Posterior vena cava (tissue), 2 donors: ENCODE measurements around the gene BARX1. TPM values are rescaled to one million over a fixed set of nuclear protein-coding genes. Genes with fewer than 3 reads are reported as not detected.
"Not testable (repeated sequence)": the region's sequence is repeated elsewhere in the genome, so short reads cannot be mapped to it uniquely, and the experiment has no call there.

Experiments used
- DNase-seq: peaks from one replicate; pipeline ENCODE4 v3.0.0-alpha.2; 2020; ENCODE audit warnings: low spot score
- intact Hi-C, 2 donors: fragments of 100-400 bp; cut with DNase I; formaldehyde crosslinking; loops; one replicate each; pipeline versions ENCODE4 v1.14.1 to v1.14.2; 2022 to 2023
- total RNA-seq, 2 donors: library from RNA; stranded (reverse); fragmentation: NEBNext Ultra II Directional; extraction: Animal tissue kit (Norgen Biotek cat#: 25700); gene quantifications; one replicate each; pipeline ENCODE4 v1.2.1, GENCODE V29; 2021
- donor health status: DM: yes; HTN: yes; CAD: no.
- donor health status: DM: yes; HTN: yes; CAD: no.

The BARX1 gene
- total RNA-seq, 2 donors from 2014 or later: not detected

DNA sequence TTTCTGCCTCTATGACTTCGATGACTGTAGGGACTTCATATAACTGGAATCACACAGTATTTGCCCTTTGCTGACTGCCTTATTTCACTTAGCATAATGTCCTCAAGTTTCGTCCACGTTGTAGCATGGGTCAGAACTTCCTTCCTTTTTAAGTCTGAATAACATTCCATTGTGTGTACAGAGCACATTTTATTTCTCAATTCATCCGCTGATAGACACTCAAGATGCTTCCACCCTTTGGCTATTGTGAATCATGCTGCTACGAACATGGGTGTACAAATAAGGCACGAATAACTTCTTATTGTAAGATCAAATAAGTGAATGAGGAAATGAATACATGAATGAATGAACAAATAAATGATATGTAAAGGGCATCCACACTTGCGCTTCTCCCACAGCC lies 13.0 kb downstream of the BARX1 start:
- intact Hi-C loops: no loop called here
- no peak for DNase-seq

DNA sequence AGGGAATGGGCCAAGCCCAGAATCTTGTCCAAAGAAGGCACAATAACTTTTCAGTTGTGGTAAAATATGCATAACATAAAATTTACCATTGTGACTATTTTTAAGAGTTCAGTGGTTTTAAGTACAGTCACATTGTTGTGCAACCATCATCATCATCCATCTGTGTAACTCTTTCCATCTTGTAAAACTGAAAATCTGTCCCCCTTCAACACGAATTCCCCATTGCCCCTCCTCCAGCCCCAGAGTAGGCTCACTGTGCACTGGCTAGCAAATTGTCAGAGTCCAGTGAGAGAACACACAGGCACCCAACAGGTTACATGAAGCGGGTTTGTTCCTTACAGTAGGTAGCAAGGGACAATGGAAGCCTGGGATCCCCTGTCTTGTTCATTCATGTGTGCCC lies 13.7 kb downstream of the BARX1 start:
- no peak for DNase-seq
- intact Hi-C loops: no loop called here

DNA sequence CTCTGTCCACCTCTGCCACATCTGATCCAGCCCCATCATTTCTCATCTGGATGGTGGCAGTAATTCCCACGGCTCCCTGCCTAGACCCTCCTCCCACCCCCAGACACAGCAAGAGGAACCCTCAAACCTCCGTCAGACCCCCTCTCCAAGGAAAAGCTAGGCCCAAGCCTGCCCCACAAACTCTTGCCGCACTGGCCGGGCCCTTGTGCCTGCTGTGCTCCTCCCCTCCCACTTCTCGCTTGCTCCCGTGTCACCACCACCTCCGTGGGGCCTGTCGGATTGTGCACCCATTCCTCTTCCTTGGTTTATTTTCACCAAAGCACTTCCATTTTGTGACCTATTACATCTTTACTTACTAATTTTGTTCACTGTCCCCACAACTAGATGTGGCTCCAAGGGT lies 14.2 kb downstream of the BARX1 start:
- intact Hi-C loops: no loop called here
- DNase-seq: no peak

DNA sequence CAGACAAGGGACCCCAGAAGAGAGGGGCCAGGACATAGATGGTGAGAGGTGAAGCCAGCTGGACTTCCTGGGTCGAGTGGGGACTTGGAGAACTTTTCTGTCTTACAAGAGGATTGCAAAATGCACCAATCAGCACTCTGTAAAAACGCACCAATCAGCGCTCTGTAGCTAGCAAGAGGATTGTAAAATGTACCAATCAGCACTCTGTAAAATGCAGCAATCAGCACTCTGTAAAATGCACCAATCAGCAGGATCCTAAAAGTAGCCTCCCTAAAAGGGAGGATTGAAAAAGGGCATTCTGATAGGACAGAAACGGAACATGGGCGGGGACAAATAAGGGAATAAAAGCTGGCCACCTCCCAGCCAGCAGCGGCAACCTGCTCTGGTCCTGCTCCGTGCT lies 15.6 kb downstream of the BARX1 start:
- intact Hi-C loops, DNase-seq: not testable (repeated sequence)

DNA sequence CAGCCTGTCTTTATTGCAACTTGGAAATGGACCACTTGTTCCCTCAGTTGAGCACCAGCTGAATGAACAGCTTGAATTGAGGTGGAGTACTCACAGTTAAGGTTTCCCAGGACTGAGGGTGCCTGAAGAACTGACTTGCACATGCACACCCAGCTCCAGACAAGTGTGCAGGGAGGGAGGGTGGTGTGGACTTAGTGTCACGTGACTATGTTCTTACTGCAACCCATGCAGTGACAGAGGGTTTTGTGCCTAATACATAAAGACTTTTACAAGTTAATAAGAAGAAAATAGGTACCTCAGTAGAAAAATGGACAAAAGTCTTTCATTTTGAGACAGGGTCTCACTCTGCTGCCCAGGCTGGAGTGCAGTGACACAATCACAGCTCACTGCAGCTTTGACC lies 18.0 kb downstream of the BARX1 start:
- intact Hi-C loops: no loop called here
- no peak for DNase-seq

DNA sequence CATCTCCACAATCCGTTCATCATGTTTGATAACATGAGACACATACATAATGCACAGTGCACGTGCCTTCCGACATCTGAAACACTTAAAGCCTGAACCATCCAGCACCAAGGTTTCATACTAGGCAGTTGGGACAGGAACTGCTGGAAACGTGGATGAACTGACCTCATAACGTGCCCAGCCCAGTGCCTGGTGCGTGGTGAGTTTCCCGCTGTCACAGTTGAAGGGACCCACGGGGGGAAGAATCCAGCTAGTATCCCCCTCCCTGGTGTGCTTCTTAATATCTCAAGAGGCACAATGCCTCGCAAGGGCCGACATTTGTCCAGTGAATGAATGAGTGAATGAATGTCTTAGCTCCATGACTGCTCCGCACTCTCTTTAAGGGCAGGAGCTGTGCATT lies 23.2 kb downstream of the BARX1 start:
- intact Hi-C loops: no loop called here
- no peak for DNase-seq

DNA sequence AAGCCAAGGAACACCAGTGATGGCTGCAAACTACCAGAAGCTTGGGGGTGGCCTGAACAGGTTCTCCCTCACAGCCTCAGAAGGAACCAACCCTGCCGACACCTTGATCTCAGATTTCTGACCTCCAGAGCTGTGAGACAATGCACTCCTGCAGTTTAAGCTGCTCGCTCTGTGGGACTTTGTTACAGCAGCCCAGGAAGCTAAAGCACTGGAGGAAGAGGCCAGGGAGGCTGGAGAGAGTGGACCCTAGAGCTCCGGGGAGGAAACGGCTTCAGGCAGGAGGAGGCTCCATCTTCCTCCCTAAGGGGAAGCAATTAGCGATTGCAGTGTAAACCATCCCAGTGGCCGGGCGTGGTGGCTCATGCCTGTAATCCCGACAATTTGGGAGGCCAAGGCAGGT lies 25.1 kb downstream of the BARX1 start:
- no peak for DNase-seq
- intact Hi-C loops: no loop called here

DNA sequence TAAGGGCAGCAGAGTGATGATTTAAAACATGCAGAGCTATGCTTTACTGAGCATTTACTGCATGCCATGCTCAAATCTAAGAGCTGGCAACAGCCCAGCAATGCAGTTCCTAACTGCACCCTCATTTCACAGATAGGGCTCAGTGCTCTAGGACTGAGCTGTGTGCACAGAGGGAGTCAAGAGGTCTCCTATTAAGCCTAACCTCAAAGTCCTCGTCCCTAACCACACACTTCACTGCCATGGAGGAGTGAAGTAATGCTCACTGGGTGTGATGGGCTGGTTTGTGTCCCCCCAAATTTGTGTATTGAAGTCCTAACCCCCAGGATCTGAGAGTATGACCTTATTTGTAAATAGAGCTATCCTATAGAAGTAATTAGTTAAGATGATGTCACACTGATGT lies 25.9 kb downstream of the BARX1 start:
- DNase-seq: no peak
- intact Hi-C loops: no loop called here

DNA sequence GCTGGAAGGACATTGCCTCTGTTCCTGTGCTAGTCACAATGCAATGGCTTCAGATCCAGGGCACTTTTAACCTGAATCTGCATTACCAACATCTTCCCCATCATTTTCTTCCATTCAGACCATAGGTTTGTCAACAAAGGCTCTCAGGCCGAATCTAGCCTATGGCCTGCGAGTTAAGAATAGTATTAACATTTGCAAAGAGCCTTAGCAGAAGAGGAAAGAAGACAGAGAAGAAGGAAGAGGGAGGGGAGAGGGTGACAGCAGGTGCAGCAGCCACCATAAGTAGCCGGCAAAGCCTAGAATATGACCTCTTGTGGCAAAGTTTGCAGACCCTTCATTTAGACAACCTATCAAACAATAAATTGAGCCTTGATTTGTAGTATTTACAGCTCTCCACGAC lies 32.6 kb downstream of the BARX1 start:
- intact Hi-C loops: no loop called here
- no peak for DNase-seq

DNA sequence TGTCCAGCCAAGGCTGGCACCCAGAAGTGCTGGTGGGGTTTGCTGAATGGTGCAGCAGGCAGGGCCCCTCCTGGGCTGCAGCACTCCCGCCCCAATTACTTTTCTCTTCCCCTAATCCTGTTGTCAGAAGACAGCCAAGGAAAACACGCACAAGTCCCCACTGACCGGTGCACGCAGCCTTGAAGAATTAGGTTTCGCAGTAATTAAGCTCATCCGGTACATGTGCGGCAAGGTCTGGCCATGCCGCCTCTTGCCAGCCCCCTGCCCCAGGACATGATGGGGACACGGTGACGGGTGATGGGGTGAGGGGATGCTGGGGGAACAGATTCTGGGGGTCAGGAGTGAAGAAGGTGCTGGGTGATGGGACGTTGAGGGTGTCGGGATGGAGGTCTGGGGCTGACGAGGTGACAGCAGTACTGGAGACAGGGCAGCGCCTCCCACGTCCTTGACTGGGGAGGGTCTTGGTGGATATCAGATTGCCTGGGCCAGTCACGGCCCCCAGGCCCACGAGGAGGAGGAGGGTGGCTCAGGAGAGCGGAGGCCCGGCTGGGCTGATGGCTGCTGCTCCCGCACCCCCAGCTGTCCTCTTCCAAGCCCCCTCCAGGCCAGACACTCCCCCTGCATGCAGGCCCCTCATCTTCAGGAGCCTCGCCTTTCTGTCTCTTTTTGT lies 34.9 kb downstream of the BARX1 start:
- intact Hi-C loops: no loop called here
- DNase-seq: no peak

DNA sequence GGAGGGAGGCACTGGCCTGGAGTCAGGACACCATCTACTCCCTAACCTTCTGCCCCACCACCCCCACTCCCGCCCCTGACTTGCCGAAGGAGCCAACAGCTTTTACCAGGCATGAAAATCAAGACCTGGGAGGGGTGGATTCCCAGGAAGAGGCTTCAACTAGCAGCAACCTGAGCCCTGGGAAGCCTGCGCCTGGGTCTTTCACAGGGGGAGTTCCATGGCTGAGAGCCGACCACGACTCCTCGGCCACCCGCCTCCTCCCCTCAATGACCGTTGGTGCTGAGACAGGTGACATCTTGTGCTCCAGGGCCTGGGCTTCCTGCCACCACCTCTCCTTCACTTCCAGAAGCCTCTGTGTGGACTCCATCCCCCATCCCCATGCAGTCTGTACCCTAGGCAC lies 37.1 kb downstream of the BARX1 start:
- no peak for DNase-seq
- intact Hi-C loops: no loop called here

DNA sequence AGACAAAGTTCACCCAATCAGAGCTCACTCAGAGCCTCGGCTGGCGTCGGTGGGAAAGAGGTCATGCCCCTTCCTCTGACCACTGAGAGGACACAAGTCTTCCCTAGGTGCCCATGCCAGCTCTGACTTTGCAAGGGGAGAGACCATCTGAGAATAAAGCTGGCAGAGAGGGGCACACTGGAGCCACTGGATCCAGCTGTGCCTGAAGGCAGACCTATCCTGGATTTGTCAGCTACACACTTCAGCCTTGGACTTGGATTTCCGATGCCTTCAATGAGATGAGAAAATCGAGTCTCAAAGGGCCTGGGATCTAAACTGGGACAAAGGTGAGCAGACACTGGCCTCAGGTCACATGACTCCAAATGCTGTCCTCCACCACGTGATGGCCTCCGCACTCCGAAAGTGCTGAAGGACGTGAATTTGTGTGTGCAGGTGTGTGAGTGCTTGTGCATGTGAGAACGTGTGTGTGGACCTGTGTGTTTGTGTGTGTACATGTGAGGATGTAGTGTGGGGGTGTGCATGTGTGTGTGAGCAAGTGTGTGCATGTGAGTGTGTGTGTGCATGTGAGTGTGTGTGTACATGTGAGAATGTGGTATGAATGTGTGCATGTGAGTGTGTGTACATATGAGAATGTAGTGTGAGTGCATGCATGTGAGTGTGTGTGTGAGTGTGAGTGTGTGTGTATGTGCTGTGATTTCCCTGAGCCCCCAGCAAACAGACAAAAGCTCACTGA lies 37.9 kb downstream of the BARX1 start:
- DNase-seq: no peak
- intact Hi-C loops: no loop called here

DNA sequence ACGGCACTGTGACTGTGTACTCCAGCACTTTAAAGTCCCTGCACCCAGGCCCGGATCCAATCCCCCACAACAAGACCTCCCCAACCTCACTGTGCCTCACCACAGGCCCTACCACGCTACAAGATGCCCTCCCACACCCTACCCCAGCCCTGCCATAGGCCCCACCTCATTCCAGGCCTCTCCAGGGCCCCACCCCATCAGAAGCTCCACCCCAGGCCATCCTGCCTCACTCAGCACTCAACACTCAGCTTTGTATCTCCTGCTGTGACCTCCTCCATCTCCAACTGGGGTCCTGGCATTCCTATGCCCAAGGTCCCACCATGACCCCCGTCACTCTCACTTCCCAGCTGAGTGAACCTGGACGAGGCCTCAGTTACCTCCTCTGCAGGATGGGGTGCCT lies 38.8 kb downstream of the BARX1 start:
- no peak for DNase-seq
- intact Hi-C loops: no loop called here

DNA sequence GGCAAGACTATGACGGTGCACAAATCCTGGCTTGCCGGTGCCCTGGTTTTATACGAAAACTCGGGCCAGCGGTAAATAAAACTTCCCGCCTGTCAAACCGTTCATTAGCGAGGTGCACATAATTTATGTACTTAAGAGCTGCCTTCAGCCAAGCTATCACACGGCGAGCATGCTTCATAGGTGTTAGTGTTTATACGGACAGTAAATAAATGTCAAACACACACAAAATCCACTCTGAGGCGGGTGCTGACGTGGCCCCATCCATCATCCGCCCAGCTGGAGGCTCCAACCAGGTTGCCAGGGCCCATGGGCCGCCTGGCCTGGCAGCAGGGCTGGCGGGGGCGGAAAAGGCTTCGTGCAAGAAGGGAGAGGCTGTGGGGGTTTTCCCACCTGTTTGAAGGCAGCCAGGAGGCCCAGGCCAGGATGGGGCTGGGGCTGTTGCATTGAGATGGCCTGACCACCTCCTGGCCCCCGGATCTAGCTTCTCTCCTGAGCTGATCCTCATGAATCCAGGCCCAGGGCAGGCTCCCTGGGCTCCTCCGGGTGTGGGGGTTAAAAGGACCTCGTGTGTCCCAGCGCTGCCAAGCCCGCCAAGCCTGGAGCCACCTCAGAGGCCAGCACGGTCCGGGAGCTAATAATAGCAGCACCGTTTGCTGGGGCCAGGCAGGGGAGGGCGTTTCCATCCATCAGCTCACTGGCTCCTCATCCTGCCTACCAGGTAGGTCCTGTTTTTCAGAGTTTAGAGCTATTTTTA lies 43.2 kb downstream of the BARX1 start:
- no peak for DNase-seq
- intact Hi-C loops: no loop called here

DNA sequence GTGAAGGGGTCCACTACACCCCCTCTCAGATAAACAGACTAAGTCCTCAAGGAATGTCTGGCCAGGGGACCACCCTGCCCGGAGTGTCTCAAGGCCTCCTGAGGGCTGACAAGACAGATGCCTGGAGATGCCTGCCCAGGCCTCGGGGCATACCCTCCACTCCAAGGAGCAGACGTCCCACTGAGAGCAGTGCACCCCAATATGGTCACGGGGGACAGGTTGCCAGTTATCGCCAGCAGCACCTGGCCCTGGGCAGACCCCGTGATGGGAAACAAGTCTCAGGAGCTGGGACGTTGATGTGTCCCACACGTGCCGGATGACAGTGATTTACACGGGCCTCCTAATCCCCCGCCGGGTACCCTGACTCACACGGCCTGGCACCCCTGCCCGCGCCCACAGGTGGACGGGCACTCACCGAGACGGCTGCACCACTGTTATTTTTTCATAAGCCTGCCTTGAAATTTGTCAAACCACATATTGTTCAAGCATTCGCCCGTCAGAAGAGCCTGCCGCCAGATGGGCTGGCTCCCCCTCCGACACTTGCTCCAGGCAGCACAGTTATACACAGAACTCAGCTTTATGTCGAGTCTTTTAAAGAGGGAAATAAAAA lies 43.9 kb downstream of the BARX1 start:
- intact Hi-C loops: no loop called here
- DNase-seq: no peak

DNA sequence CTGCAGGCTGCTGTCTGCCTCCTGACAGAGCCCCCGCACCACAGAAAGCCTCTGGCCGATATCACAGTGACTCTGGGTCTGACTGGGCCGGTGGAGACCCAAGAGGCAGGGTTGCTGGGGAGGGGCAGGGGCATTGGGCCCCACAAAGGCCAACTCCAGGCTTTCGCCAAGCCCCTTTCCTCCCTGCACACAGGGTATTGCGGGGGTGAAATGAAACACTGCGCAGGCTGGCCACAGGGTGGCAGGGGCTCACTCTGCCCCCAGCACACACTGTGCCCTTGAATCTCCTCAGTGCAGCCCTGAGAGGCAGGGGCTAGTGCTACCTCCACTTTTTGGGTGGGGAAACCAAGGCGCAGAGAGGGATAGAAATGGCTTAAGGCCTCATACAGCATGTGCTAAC lies 44.6 kb downstream of the BARX1 start:
- DNase-seq: no peak
- intact Hi-C loops: no loop called here

DNA sequence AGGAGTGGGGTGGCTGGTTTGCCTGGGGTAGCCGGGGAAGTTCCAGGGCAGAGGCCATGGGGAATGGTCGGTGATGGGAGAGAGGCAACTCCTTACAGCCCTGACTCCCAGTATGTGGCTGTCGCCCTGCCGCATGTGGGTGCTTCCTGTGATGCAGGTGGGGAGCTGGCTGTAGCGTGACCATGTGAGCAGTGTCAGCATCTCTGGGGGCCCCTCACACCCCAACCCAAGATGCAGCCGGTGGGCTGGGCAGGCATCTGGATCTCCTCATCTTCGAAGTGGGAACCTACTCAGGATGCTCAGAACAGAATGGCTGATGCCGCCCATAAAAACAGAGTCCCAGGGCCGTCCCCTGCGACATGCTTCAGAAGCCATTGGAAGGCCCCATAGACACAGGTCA lies 45.0 kb downstream of the BARX1 start:
- no peak for DNase-seq
- intact Hi-C loops: no loop called here

DNA sequence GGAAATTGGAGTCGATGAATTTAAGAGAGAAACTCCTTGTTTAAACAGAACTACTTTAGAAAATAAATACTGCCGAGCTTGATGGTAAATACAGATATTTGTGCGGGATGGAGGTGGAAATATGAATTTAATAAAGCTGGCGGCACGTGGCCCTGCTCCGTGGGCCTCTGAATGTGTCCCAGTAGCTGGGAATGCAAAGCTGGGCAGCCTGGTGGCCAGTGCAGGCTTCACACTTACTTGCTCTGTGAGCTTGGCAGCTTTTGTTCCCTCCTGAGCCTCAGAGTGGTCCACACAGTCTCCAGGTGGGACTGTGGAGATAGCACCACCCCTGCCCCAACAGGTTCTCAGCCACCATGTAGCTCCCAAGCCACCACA lies 45.9 kb downstream of the BARX1 start:
- intact Hi-C loops: no loop called here
- no peak for DNase-seq

DNA sequence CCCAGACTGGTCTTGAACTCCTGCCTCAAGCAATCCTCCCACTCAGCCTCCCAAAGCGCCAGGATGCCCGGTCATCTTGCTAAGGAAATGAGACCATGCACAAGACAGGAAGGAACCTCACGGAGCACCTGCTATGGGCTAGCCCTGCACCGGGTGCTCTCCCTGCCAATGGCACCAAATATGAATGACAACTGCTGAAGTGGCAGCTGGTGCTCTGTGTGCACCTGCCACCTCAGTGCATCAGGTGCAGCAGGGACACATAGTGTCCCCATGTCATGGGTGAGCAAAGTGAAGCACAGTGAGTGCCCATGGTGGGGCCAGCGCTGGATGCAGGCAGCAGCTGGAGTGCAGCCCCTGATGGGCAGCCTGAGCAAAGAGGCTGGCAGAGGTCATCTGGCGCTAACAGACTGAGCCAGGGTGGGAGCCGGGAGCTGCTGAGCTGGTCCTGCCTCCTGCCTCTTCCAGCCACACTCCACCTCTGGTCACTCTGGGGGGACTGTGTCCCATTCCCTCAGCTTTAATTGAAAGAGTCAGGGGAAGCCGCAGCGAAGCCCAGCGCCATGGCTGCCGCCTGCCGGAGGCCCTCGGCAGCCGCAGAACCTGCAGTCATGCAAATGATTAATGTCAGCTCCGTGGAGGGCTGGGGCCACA lies 46.4 kb downstream of the BARX1 start:
- intact Hi-C loops: no loop called here
- DNase-seq: no peak
